NCI-H69 (cell line): Measurements from ENCODE around the gene SAG.
"Not testable (repeated sequence)": the region's sequence is repeated elsewhere in the genome, so short reads cannot be mapped to it uniquely, and the experiment has no call there.

Experiments used
- DNase-seq: peaks from one replicate; lab custom pipeline; 2025; lab: John Stamatoyannopoulos, UW

Gene SAG

DNA sequence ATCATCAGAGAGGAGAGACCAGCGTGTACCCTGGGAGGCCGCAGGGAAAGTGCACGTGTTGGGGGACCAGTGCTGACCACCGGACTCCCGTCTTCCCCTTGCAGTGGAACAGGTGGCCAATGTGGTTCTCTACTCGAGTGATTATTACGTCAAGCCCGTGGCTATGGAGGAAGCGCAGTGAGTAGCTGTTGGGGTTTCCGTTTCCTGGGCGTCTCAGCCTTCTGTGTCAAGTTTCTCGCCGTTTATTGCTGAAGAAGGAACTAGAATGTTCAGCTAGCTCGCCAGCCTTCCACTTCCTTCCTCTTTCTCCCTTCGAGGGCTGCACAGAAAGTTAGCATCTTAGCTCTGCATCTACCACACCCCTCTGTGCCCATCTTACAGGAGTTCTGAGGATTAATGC lies 23.9 kb downstream of the SAG start:
- no peak for DNase-seq

DNA sequence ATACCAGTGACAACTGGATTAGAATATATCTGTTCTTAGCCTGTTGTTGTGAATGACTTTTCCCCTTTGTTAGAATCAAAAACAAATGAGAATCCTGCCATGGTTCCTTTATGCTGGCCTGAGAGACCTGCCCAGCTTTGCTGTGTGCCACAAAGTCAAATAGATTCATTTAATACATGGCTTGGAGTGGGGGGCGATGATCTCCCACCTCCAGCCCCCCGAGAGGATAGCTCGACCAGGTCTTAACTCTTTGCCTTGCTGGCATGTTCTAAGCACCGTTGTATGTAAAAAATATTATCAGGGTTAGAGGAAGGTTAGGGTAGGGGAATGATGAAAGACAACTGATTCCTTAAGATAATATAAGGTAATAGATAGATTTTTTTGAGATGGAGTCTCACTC lies 24.5 kb downstream of the SAG start:
- no peak for DNase-seq

DNA sequence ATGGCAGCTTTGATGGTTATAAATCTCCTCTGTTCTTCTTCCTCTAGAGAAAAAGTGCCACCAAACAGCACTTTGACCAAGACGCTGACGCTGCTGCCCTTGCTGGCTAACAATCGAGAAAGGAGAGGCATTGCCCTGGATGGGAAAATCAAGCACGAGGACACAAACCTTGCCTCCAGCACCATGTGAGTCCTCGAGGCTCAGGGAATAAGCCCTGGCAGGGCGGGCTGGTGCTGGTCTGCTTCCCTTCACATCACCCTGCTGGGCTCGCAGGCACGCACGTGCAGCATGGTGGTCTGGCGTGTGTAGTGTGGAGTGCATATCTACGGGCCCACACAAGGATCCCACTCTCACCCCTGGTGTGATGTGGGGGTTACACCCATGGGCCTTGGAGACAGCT lies 27.3 kb downstream of the SAG start:
- no peak for DNase-seq

DNA sequence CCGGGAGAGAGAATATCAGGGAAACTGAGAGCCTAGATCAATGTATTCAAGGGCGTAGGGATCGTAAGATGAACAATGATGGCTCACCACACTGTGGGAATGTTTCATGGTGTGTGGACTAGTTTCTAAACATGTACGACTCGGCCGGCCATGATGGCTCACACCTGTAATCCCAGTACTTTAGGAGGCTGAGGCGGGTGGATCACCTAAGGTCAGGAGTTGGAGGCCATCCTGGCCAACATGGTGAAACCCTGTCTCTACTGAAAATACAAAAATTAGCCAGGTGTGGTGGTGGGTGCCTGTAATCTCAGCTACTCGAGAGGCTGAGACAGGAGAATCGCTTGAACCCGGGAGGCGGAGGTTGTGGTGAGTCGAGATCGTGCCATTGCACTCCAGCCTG lies 28.5 kb downstream of the SAG start:
- not testable (repeated sequence) for DNase-seq

DNA sequence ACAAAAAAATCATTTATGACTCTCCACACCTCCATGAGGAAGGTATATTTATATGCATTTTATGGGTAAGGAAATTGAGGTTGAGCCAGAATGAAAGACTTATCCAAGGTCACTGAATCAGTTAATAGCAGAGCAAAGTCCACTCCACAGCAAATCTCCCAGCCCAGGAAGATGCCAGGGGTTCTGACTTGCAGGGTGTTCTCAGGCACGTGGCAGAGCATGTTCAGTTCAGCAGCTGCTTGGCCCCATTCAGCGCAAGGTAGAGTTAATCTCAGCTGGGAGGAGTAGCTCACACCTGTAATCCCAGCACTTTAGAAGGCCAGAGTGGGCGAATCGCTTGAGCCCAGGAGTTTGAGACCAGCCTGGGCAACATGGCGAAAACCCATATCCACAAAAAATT lies 28.9 kb downstream of the SAG start:
- DNase-seq: no peak

DNA sequence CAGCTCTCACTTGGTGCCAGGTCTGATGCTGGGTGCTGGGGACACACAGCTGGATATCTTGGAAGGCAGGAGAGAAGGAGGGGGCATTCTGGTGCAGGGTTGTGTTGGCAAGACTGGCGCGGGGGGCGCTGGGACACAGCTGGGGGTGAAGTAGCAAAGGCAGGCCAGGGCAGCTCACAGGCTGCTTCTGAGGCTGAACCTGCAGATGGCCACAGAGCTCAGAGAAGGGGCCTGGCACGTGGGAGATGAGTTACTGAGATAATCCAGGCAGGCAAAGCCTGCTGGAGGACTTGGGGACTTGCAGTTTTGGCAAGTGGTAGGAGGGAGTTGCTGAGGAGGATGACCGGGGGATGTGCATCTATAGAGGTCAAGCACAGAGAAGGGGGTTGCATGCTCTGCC lies 30.4 kb downstream of the SAG start:
- no peak for DNase-seq

DNA sequence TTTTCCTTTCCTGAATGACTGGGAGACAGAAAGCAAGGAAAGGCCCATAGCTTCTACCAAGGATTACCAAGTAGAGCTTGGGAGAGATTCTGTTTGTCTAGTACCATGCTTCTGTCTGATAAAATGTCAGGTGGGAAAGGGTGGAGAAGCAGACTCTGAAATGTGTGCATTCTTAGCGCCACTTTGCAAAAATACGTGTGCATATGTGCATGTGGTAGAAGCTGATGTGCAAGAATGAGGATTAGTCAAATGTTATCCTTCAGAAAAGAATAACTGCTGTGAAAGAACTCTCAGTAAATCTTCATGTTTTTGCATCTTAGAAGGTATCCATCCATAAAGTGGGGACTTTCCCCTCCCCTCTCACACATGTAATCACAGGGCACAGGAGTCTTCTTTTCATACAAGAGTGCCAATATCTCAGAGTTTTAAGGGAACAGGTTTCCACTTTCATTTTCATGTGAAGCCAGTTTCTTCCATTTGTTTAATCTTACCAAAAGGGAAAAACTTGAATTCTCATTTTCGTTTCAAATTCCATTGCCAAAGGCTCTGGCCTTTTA lies 31.3 kb downstream of the SAG start:
- no peak for DNase-seq

DNA sequence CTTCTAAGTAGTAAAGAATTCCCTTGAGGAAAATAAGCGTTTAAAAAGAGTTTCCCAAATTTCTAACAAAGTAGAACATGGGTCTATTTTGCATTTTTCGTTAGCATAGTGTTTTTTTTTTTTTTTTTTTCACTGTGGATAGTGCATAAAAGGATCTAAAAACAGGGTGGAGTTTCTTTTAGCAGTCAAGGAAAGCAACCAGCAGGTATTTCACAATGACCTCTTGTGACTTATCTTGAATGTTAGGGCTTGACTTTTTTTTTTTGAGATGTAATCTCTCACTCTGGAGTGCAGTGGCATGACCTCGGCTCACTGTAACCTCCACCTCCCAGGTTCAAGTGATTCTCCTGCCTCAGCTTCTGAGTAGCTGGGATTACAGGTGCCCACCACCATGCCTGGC lies 31.8 kb downstream of the SAG start:
- DNase-seq: no peak

DNA sequence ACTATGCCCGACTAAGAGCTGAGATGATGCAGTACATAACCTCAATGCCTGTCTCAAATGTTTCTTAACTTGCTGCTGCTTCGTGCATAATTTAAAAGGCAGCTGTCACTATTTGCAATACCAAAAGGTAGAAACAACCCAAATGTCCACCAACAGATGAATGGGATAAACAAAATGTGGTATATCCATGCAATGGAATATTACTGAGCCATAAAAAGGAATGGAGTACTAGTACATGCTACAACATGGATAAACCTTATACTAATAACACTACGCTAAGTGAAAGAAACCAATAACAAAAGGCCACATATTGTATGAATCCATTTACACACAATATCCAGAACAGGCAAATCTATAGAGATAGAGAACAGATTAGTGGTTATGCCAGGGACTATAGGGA lies 33.7 kb downstream of the SAG start:
- no peak for DNase-seq

DNA sequence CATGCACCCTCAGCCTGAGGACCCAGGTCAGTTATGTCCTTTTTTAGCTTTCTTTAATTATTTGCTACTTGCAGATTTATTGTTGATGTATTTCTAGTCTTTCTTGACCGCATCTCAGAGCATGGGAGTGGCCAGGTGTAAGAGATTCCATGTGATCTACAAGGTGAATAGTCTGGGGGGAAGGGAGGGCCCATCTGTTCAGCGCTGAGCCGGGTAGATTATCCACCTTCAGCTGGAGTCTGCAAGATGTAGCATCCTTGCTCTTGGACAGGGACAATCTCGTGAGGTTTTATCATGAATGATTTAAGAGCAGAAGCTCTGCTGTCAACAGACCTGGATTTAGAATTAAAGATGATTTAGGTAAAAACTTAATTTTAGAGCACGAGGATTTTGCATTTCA lies 34.7 kb downstream of the SAG start:
- DNase-seq: no peak

DNA sequence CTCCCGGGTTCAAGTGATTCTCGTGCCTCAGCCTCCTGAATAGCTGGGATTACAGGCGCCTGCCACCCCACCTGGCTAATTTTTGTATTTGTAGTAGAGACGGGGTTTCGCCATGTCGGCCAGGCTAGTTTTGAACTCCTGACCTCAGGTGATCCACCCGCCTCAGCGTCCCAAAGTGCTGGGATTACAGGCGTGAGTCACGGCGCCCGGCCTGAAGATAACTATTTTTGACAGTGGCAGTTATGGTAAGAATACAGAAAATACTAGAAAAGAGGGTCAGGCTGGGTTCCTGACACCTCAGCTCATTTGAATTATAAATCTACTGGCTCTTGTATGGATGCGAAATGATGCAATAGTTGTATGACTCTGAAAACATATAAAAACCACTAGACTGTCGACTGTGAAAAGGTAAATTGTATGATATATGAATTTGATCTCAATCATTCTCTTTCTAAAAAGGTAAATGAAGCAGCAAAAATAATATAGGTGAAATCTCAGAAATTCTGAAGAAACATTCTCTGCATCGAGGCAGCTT lies 35.6 kb downstream of the SAG start:
- DNase-seq: no peak

DNA sequence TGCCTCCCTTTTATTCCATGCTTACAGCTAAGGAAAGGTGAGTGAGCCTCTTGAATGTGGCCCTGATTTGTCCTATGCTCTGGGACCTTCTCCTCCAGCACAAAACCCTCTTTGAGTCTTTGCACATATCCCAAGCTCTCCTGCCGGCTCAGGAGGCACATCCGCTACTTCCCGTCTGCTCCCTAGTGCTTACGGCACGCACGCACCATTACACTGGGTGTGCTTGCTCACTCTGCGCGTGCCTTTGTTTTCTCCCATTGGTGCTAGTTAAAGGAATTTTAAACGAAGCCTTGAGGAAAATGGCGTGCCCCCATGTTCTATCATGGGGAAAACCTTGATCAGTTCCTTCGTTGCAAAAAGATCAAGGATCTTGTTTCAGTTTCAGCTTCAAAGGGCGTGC lies 38.8 kb downstream of the SAG start:
- DNase-seq: no peak

DNA sequence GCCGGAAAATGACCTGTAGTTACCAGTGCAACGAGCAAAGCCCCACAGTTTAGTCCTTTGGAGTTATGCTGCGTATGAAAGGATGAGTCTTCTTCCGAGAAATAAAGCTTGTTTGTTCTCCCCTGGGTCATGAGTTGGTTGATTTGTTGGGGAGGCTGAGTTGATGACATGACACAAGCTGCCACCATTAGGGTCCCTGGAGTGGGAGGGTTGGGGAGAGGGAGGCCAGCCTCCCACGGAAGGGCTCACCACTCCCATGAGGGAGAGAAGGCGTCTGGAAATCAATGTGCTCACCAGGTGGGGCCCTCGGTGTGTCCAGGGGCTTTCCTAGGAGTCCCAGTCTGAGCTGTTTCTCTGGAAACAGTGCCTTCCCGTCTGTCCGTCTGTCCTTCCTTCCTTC lies 39.3 kb downstream of the SAG start:
- DNase-seq: no peak

DNA sequence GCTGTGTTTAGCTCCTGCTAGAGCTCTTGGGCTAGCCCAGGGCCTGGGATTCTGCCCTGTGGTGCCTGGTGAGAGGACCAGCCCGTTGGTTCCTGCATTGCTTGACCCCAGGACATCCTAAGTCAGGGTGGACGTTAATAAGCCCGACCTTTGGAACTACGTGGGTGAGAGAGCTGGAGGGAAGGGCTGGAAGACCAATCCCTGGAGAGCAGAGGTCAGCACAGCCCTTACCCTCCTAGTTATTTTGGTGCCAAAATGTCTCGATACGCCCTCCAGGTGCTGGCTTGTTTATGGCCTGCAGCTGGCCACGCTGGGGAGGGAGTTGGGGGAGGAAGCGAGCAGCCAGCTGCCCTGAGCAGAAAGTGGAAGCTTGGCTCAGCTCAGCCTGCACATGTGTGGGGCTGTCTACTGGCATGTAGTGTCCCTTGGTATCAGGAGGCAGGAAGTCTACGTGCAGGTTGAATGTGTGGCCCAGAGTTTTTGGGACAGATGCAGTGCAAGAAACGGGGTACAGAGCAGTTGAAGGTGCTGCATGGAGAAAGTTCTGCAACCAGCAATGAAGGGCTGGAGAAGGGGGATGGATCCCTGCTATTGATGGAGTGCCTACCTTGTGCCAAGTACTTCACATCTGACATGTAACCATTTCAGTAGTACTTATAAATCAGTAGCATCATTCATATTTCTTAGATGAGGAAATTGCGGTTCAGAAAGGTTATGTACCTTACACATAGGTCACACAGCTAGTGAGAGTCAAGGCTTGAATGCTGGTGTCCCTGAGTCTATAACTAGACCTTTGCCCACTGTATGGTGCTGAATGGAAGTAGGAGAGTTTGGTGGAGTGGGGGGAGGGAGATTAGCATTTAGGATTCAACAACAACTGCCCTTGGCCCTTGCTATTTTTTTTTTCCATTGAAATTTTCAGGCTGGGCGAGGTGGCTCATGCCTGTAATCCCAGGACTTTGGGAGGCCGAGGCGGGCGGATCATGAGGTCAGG lies 41.7 kb downstream of the SAG start:
- peak; percentile 80 for DNase-seq

DNA sequence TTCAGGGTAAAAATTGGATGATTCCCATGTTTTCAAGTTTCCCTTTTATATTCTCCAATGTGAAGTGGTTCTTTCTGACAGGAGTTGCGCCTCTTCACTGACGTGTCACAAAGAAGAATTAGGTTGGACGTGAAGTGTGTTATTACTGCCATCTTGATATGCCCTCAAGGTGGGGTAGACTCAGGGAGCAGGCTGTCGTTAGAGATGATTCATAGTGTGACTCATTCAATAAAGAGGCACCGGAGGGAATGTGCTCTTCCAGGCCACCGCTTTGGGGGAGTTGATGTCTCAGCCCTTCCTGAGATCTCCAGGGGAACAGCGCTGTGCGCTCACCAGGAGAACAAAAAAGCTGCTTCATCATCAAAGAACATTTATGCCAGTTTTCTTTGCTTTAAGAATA lies 43.1 kb downstream of the SAG start:
- DNase-seq: peak; percentile 90

DNA sequence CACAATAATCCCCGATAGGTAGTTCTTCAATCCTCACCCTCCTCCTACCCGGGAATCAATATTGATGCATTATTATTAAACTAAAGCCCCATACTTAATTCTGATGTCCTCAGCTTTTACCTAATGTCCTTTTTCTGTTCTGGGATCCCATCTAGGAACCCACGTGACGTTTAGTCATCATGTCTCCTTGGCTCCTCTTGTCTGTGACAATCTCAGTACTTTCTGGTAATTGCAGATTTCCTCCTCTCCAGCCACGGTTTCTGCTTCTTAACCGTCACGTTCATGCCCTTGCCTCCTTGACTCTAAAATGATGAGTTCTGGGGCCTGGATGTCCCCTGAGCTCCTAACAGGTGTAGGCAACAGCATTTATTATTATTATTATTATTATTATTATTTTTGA lies 43.8 kb downstream of the SAG start:
- DNase-seq: no peak

DNA sequence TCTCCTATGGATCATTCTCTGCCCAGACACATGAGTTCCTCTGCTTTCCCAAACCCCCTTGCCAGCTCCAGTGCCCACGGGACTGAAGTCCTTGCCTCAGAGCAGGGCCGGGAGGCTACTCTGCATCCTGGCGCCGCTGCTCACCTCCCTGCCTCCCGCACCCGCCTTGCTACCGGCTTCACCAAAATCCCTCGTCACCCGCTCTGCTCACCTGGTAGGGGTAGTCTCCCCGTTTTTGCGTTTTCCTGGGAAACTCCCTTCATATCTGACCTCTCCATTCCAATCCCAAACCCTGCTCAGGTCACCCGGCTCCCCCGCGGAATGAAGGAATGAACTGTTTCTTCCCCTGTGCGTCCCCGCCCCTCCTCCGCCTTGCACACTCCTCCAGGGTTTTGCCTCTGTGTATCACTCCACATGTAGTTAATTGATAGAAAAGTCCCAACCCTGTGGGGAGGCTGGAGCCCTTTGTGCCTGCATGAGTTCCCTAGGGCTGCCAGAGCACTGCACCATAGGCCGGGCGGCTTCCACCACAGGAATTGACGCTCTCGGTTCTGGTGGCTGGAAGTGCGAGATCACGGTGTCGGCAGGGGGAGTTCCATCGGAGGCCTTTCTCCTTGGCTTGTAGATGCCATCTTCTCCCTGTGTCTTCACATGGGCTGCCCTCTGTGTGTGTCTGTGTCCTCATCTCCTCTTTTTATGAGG lies 44.7 kb downstream of the SAG start:
- DNase-seq: no peak

DNA sequence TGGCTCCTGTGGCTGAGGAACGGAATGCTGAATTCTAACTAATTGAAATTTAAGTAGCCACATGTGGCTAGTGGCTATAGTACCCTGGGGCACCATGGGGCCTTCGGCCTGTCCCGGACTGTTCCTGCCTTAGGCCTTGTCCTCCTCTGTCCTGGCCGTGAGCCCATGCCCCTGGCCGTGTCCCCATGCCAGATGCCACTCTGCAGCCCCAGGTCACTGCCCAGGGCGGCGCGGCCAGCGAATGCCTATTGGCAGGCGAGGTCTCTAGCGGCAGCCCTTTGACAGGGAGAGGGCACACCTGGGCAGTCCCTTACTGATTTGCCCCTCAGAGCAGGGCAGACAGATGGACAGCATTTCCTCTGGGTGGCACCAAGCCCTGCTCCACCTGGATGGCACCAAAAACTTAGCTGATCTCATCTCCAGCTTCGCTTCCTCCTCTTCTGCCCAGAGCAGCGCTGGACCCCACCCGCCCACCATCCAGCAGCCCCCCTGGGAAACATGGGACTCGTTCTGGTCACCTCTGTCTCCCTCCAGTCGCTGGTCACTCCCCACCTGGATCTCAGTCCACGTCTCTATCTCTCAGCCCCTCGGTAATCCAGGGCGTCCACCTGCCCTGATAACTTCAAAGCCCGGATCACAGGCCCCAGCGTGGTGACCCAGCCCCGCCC lies 45.6 kb downstream of the SAG start:
- no peak for DNase-seq

DNA sequence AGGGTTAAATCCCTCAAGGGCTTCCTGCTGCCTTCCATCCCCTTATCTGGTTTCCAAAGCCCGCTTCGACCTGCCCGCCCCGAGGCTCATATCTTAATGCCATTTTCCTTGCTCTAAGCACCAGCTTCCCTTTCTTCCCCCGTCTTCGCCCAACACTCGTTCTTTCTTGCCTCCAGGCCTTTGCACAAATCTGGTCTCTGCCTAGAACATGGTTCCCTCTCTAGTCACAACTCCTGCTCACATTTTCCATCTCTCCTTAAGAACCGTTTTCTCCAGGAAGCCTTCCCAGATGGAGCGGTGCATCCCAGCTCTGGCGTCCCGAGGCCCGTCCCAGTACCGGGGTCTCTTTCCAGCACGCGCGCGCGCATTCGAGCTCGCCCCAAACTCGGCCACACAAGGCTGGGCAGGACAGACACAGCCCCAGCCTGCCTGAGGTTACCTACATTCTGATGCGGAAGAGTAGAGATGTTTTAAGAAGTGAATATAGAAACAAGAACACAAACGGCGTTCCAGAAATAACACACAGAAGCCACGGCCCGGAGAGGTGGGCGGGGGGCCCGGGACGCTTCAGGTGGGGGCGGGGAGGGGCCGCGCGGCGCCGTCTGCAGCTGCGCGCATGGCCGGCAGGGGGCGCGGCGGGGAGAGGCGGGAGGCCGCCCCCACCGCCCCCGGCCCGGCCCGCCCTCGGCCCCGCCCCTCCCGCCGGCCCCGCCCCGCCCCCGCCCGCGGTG lies 46.3 kb downstream of the SAG start, which contains the start of gene DGKD:
Gene DGKD, plus strand, starts transcription at position 726 of the 731 bp plus-strand sequence. CDS start 25 bp downstream, outside the sequence.
- DNase-seq: peak; percentile 67

DNA sequence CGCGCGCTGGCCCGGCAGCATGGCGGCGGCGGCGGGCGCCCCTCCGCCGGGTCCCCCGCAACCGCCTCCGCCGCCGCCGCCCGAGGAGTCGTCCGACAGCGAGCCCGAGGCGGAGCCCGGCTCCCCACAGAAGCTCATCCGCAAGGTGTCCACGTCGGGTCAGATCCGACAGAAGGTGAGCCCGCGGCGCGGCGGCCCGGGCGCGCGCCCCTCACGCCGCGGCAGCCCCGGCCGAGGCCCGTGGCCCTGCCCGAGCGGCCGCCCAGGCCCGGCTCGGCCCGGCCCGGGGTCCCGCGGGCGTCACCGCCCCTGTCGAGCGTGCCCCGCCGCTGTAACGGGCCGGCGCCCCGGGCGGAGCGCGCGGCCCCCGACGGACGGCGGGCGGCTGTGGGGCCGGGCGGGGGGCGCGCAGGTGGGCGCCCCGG lies 46.9 kb downstream of the SAG start:
- no peak for DNase-seq

DNA sequence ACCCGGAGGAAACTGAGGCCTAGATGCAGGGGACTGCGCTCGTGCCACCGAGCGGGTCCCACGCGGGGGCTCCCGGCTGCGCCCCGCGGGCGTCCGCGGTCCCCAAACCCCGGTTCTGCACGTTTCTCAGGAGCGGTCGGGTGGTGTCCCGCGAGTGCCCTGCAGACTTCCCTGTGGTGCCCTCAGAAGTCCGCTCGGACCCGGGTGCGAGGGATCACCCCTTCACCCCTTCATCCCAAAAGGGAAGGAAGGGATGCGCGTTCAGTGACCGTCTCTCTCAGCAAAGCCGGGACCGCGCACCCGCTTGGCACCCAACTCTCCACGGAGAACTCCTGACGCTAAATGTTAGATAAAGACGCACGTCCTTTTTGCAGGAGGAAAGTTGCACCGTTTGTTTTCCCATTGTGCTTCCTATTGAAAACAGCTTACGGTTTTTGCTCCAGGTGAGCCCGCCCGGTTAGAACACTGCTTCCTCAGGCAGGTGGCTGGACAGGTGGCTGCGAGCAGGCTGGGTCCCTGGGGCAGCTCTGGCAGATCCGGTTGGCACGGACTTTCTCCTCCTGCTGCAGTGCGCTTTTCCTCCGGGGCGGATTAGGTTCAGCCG lies 47.5 kb downstream of the SAG start:
- peak; percentile 63 for DNase-seq
